H9 (cell line): ENCODE measurements around the gene PNPLA1. TPM values are rescaled to one million over a fixed set of nuclear protein-coding genes. Genes with fewer than 3 reads are reported as not detected.

ENCODE experiments used
- DNase-seq: peaks from one replicate; pipeline ENCODE4 v3.0.0-alpha.2; 2017
- H2AFZ ChIP-seq: one replicate; pipeline ENCODE4 v1.6.1; 2013; ENCODE audit warnings: mild to moderate bottlenecking, low read length, control low read depth, moderate library complexity
- H2AK5ac ChIP-seq: 2 replicates; pipeline ENCODE4 v1.6.1; 2013; ENCODE audit warnings: low read length, control low read depth, mixed read lengths; ENCODE audit not compliant: insufficient read length
- H2BK120ac ChIP-seq: one replicate; pipeline ENCODE4 v1.6.1; 2013; ENCODE audit warnings: low read depth, mild to moderate bottlenecking, low read length, control low read depth, inconsistent platforms; ENCODE audit not compliant: poor library complexity, severe bottlenecking
- H2BK12ac ChIP-seq: 2 replicates; pipeline ENCODE4 v1.6.1; 2013; ENCODE audit warnings: low read length, control low read depth, mixed read lengths, low read depth; ENCODE audit not compliant: insufficient read length
- H2BK15ac ChIP-seq: 2 replicates; pipeline ENCODE4 v1.6.1; 2013; ENCODE audit warnings: low read depth, low read length, control low read depth
- H2BK20ac ChIP-seq: one replicate; pipeline ENCODE4 v1.6.1; 2013; ENCODE audit warnings: low read depth, mild to moderate bottlenecking, low read length, control low read depth, inconsistent platforms; ENCODE audit not compliant: poor library complexity, severe bottlenecking
- H2BK5ac ChIP-seq: 2 replicates; pipeline ENCODE4 v1.6.1; 2013; ENCODE audit warnings: low read length, control low read depth, mixed read lengths; ENCODE audit not compliant: insufficient read length
- H3K14ac ChIP-seq: 2 replicates; pipeline ENCODE4 v1.6.1; 2013; ENCODE audit warnings: low read length, control low read depth; ENCODE audit not compliant: insufficient read depth
- H3K18ac ChIP-seq: 2 replicates; pipeline ENCODE4 v1.6.1; 2013; ENCODE audit warnings: low read depth, mild to moderate bottlenecking, mixed read lengths, low read length, control low read depth; ENCODE audit not compliant: insufficient read length
- H3K23ac ChIP-seq: 2 replicates; pipeline ENCODE4 v1.6.1; 2013; ENCODE audit warnings: low read length, control low read depth, mixed read lengths, low read depth; ENCODE audit not compliant: insufficient read length
- H3K23me2 ChIP-seq: 2 replicates; pipeline ENCODE4 v1.6.1; 2013; ENCODE audit warnings: low read depth, mild to moderate bottlenecking, mixed read lengths, low read length, control low read depth; ENCODE audit not compliant: insufficient read length, poor library complexity, severe bottlenecking
- H3K27ac ChIP-seq: 2 replicates; pipeline ENCODE4 v1.5.1; 2013; ENCODE audit warnings: low read length, control low read depth, mixed read lengths, low read depth; ENCODE audit not compliant: insufficient read length
- H3K27me3 ChIP-seq: 2 replicates; pipeline ENCODE4 v1.6.1; 2013; ENCODE audit warnings: low read length, control low read depth, inconsistent platforms; ENCODE audit not compliant: insufficient read depth
- H3K4ac ChIP-seq: 2 replicates; pipeline ENCODE4 v1.6.1; 2013; ENCODE audit warnings: low read depth, mild to moderate bottlenecking, control low read depth, inconsistent platforms, low read length, moderate library complexity
- H3K4me1 ChIP-seq: 2 replicates; pipeline ENCODE4 v1.6.1; 2013; ENCODE audit warnings: low read length, control low read depth, inconsistent platforms; ENCODE audit not compliant: insufficient read depth
- H3K4me2 ChIP-seq: 2 replicates; pipeline ENCODE4 v1.6.1; 2013; ENCODE audit warnings: low read length, control low read depth, mixed read lengths; ENCODE audit not compliant: insufficient read length, insufficient read depth
- H3K56ac ChIP-seq: 2 replicates; pipeline ENCODE4 v1.6.1; 2013; ENCODE audit warnings: low read depth, mild to moderate bottlenecking, mixed read lengths, low read length, control low read depth; ENCODE audit not compliant: insufficient read length
- H3K79me1 ChIP-seq: 2 replicates; pipeline ENCODE4 v1.6.1; 2013; ENCODE audit warnings: low read depth, mild to moderate bottlenecking, moderate library complexity, low read length, control low read depth, inconsistent platforms; ENCODE audit not compliant: insufficient read depth, poor library complexity, severe bottlenecking
- H3K79me2 ChIP-seq: 2 replicates; pipeline ENCODE4 v1.6.1; 2013; ENCODE audit warnings: low read length, control low read depth, inconsistent platforms; ENCODE audit not compliant: insufficient read depth
- H3K9ac ChIP-seq: 2 replicates; pipeline ENCODE4 v1.6.1; 2013; ENCODE audit warnings: low read length, control low read depth, mixed read lengths; ENCODE audit not compliant: insufficient read length; ENCODE audit errors: extremely low read depth
- H3K9me3 ChIP-seq: one replicate; pipeline ENCODE4 v1.6.1; 2013; ENCODE audit warnings: low read depth, low read length, inconsistent platforms; ENCODE audit not compliant: control insufficient read depth
- H3T11ph ChIP-seq: one replicate; pipeline ENCODE4 v1.6.1; 2013; ENCODE audit warnings: mild to moderate bottlenecking, low read length, control low read depth, inconsistent platforms
- H4K20me1 ChIP-seq: one replicate; pipeline ENCODE4 v1.6.1; 2013; ENCODE audit not compliant: control insufficient read depth, insufficient read length, insufficient read depth
- H4K5ac ChIP-seq: 2 replicates; pipeline ENCODE4 v1.6.1; 2013; ENCODE audit warnings: low read depth, mild to moderate bottlenecking, mixed read lengths, low read length, control low read depth; ENCODE audit not compliant: insufficient read length
- H4K8ac ChIP-seq: replicated peaks from 2 replicates; pipeline ENCODE4 v1.6.1; 2013; ENCODE audit warnings: low read length, control low read depth, mixed read lengths, low read depth; ENCODE audit not compliant: insufficient read length
- H4K91ac ChIP-seq: 2 replicates; pipeline ENCODE4 v1.6.1; 2013; ENCODE audit warnings: low read depth, mild to moderate bottlenecking, moderate library complexity, mixed read lengths, low read length, control low read depth; ENCODE audit not compliant: insufficient read length
- H3K27ac Mint-ChIP-seq, 3 experiments: 2 replicates in 2 of 3; 3 replicates in 1 of 3; pipeline ENCODE4 v1.8.0; 2020 to 2021; ENCODE audit warnings: mixed read lengths in 3 of 3, mild to moderate bottlenecking in 1 of 3, moderate library complexity in 1 of 3
- H3K27me3 Mint-ChIP-seq: 2 replicates; pipeline ENCODE4 v1.8.0; 2021; ENCODE audit warnings: low read depth, mild to moderate bottlenecking, moderate library complexity, mixed read lengths
- H3K36me3 Mint-ChIP-seq, 3 experiments: 2 replicates in 2 of 3; 3 replicates in 1 of 3; pipeline ENCODE4 v1.8.0; 2020 to 2021; ENCODE audit warnings: low read depth in 3 of 3, mixed read lengths in 3 of 3; ENCODE audit not compliant: insufficient read depth in 1 of 3
- H3K4me1 Mint-ChIP-seq, 2 experiments: 2 replicates each; pipeline ENCODE4 v1.8.0; 2020; ENCODE audit warnings: mixed read lengths in 2 of 2
- H3K4me3 Mint-ChIP-seq, 2 experiments: 2 replicates in 1 of 2; 3 replicates in 1 of 2; pipeline ENCODE4 v1.8.0; 2020 to 2021; ENCODE audit warnings: mild to moderate bottlenecking in 2 of 2, mixed read lengths in 2 of 2, moderate library complexity in 1 of 2
- H3K9me3 Mint-ChIP-seq, 2 experiments: 2 replicates in 1 of 2; 3 replicates in 1 of 2; pipeline ENCODE4 v1.8.0; 2020; ENCODE audit warnings: mild to moderate bottlenecking in 2 of 2, mixed read lengths in 2 of 2, moderate library complexity in 1 of 2
- CTCF ChIP-seq: fragments of 200-600 bp; sonication (generic); conservative IDR thresholded peaks from 3 replicates; pipeline ENCODE4 v1.8.0; 2021; ENCODE audit warnings: antibody characterized with exemption, mild to moderate bottlenecking
- WGBS: extraction: QIAGEN DNeasy Blood & Tissue Kit; methylation state at CpG from one replicate; pipeline ENCODE4 v1.1.7; 2013; ENCODE audit warnings: missing lambda C conversion rate, low lambda C conversion rate, mixed read lengths; ENCODE audit not compliant: insufficient read length; ENCODE audit errors: extremely low coverage; 5-methylcytosine and 5-hydroxymethylcytosine counted together
- total RNA-seq: library from RNA; stranded (reverse); gene quantifications from 2 replicates; pipeline ENCODE4 v1.2.1, GENCODE V29; 2021

The PNPLA1 gene
- total RNA-seq, 1 experiment from 2014 or later = 0.09 TPM

DNA sequence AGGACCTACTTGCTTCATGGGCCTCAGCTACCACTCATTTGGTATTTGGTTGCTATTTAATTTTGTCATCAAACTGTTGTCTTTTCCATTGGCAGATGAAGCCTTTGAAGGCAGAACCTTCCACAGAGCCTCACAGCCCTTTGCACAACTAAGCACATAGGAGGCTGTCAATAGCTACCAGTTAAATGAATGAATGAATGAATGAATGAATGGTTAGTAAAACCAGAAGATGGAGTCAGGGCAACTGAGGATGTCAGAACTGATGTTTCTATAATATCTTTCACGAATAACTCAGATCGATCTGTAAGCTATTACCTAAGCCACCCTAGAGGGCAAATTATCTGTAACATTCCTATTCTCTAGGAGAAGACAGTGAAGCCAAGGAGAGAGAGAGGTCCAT, 47.8 kb downstream of the PNPLA1 start:
- H3K4ac ChIP-seq = no peak overlapping the region
- no peaks in the 10 kb centered on the region for H3K4me1 ChIP-seq
- no peak overlapping the region for H2BK20ac ChIP-seq
- H3K18ac ChIP-seq = no peak overlapping the region
- no peak overlapping the region for H4K5ac ChIP-seq
- no peaks in the 10 kb centered on the region for H4K20me1 ChIP-seq
- H3K23me2 ChIP-seq = no peaks in the 10 kb centered on the region
- no peak overlapping the region for H2AFZ ChIP-seq
- H3K4me2 ChIP-seq = no peak overlapping the region
- H2BK12ac ChIP-seq = no peak overlapping the region
- H2BK120ac ChIP-seq = no peak overlapping the region
- H3T11ph ChIP-seq = no peak overlapping the region
- H3K23ac ChIP-seq = no peak overlapping the region
- no peak overlapping the region for H3K56ac ChIP-seq
- H3K27ac ChIP-seq = no peak overlapping the region
- no peak overlapping the region for H2BK15ac ChIP-seq
- H3K9ac ChIP-seq = no peak overlapping the region
- H3K79me1 ChIP-seq = no peaks in the 10 kb centered on the region
- no peak overlapping the region for H4K91ac ChIP-seq
- H3K14ac ChIP-seq = no peak overlapping the region
- Mint-ChIP-seq H3K4me1 (peaks cover 20 to 44% of the 10 kb centered on the region in 2 experiments), H3K27ac (no peak overlapping the region), H3K9me3 (no peaks in the 10 kb centered on the region; a peak in 1 of 5 replicates), H3K4me3 (no peak overlapping the region), H3K36me3 (no peaks in the 10 kb centered on the region), H3K27me3 (peaks cover 6% of the 10 kb centered on the region)
- no peak overlapping the region for H2BK5ac ChIP-seq
- no peaks in the 10 kb centered on the region for H3K9me3 ChIP-seq
- no peaks in the 10 kb centered on the region for H3K27me3 ChIP-seq
- no CpG with 5 or more reads among the region's 2 CpGs for WGBS
- H4K8ac ChIP-seq = no peak overlapping the region
- H2AK5ac ChIP-seq = no peak overlapping the region
- no peaks in the 10 kb centered on the region for H3K79me2 ChIP-seq
- DNase-seq = no peak
- no peak for TF ChIP-seq CTCF
